SK-N-SH (cell line): ENCODE data around the gene SV2B. TPM values are rescaled to one million over a fixed set of nuclear protein-coding genes. Genes with fewer than 3 reads are reported as not detected.

Source experiments
- CTCF ChIA-PET: fragments of 300-600, 350-600 bp; formaldehyde crosslinking; extraction: SDS; loops from one replicate; lab custom pipeline; 2021; lab: Yijun Ruan, JAX
- POLR2A ChIA-PET: fragments of 350-600 bp; sonication (Branson Sonifier 250); formaldehyde crosslinking; extraction: SDS; loops from one replicate; lab custom pipeline; 2020; ENCODE audit warnings: antibody characterized with exemption, inconsistent platforms; lab: Yijun Ruan, JAX
- DNase-seq: peaks from one replicate; pipeline ENCODE4 v3.0.0; 2012
- H2AFZ ChIP-seq: fragments of 200-600 bp; sonication (generic); 2 replicates; pipeline ENCODE4 v1.8.1; 2016; ENCODE audit warnings: antibody characterized with exemption, mild to moderate bottlenecking, low read depth
- H3F3A ChIP-seq: fragments of 200-600 bp; sonication (generic); replicated peaks from 2 replicates; pipeline ENCODE3; 2016; ENCODE audit warnings: antibody characterized with exemption, mild to moderate bottlenecking; ENCODE audit not compliant: insufficient read depth
- H3K27ac ChIP-seq, 2 experiments: fragments of 200-500 bp in 1 of 2; fragments of 200-600 bp in 1 of 2; sonication (Bioruptor generic) in 1 of 2; sonication (generic), shearing (Covaris generic) in 1 of 2; 2 replicates each; pipeline versions ENCODE4 v1.5.1 to v1.6.1; 2014 to 2016; ENCODE audit warnings: low read depth in 2 of 2, inconsistent platforms in 1 of 2, low read length in 1 of 2, mild to moderate bottlenecking in 1 of 2, mixed read lengths in 1 of 2
- H3K27me3 ChIP-seq: fragments of 200-600 bp; sonication (generic), shearing (Covaris generic); 2 replicates; pipeline ENCODE4 v1.6.1; 2016; ENCODE audit warnings: mixed run types; ENCODE audit not compliant: insufficient read depth
- H3K36me3 ChIP-seq, 2 experiments: fragments of 200-500 bp in 1 of 2; fragments of 200-600 bp in 1 of 2; sonication (Bioruptor generic) in 1 of 2; sonication (generic) in 1 of 2; replicated peaks in 1 of 2; 2 replicates each; pipeline versions ENCODE3 to v1.5.1; 2014 to 2016; ENCODE audit warnings: low read length in 1 of 2, mild to moderate bottlenecking in 1 of 2; ENCODE audit not compliant: insufficient read depth in 2 of 2, control insufficient read depth in 1 of 2
- H3K4me1 ChIP-seq, 2 experiments: fragments of 200-500 bp in 1 of 2; fragments of 200-600 bp in 1 of 2; sonication (Bioruptor generic) in 1 of 2; sonication (generic), shearing (Covaris generic) in 1 of 2; 2 replicates each; pipeline versions ENCODE4 v1.5.1 to v1.6.1; 2014 to 2016; ENCODE audit warnings: low read depth in 1 of 2, low read length in 1 of 2, mixed run types in 1 of 2; ENCODE audit not compliant: insufficient read depth in 2 of 2, control insufficient read depth in 1 of 2
- H3K4me2 ChIP-seq: fragments of 200-600 bp; sonication (generic), shearing (Covaris generic); 2 replicates; pipeline ENCODE4 v1.6.1; 2017; ENCODE audit warnings: mixed run types
- H3K4me3 ChIP-seq, 2 experiments: fragments of 200-500 bp in 1 of 2; fragments of 200-600 bp in 1 of 2; sonication (Bioruptor generic) in 1 of 2; sonication (generic), shearing (Covaris generic) in 1 of 2; 2 replicates each; pipeline versions ENCODE4 v1.5.1 to v1.8.1; 2014 to 2016; ENCODE audit warnings: low read depth in 2 of 2, inconsistent platforms in 1 of 2, low read length in 1 of 2, mild to moderate bottlenecking in 1 of 2, mixed read lengths in 1 of 2, moderate library complexity in 1 of 2
- H3K79me2 ChIP-seq: fragments of 200-600 bp; sonication (generic); 2 replicates; pipeline ENCODE4 v1.8.1; 2017; ENCODE audit warnings: mild to moderate bottlenecking; ENCODE audit not compliant: insufficient read depth
- H3K9ac ChIP-seq: fragments of 200-600 bp; sonication (generic); 2 replicates; pipeline ENCODE4 v1.6.1; 2017; ENCODE audit warnings: mixed run types
- H3K9me2 ChIP-seq: fragments of 200-600 bp; sonication (generic); 2 replicates; pipeline ENCODE4 v1.6.1; 2017; ENCODE audit warnings: mixed run types
- H3K9me3 ChIP-seq: fragments of 200-600 bp; sonication (generic); 2 replicates; pipeline ENCODE4 v1.6.1; 2017; ENCODE audit warnings: mixed run types, mild to moderate bottlenecking, moderate library complexity
- H4K20me1 ChIP-seq: fragments of 200-600 bp; sonication (generic); 2 replicates; pipeline ENCODE4 v1.6.1; 2017; ENCODE audit warnings: mild to moderate bottlenecking, mixed run types; ENCODE audit not compliant: insufficient read depth
- ELF1 ChIP-seq: IDR thresholded peaks from 2 replicates; pipeline ENCODE4 v1.4.0; 2012
- FOSL2 ChIP-seq: IDR thresholded peaks from 2 replicates; pipeline ENCODE4 v1.4.0; 2012; ENCODE audit warnings: low read depth, mild to moderate bottlenecking, moderate library complexity, borderline replicate concordance
- FOXJ3 ChIP-seq: sonication (generic); formaldehyde crosslinking; IDR thresholded peaks from 2 replicates; pipeline ENCODE4 v1.5.1; 2020; ENCODE audit warnings: mild to moderate bottlenecking, missing genetic modification reagents
- FOXM1 ChIP-seq: IDR thresholded peaks from 2 replicates; pipeline ENCODE4 v1.4.0; 2012; ENCODE audit warnings: low read depth, mild to moderate bottlenecking
- GATA2 ChIP-seq: sonication (generic); formaldehyde crosslinking; IDR thresholded peaks from 2 replicates; pipeline ENCODE4 v1.5.0; 2020; ENCODE audit warnings: mild to moderate bottlenecking, missing genetic modification reagents
- IRF3 ChIP-seq: fragments of 150-350 bp; IDR thresholded peaks from 2 replicates; pipeline ENCODE4 v1.6.1; 2016; ENCODE audit warnings: mild to moderate bottlenecking, low read depth, low read length
- JUND ChIP-seq: IDR thresholded peaks from 2 replicates; pipeline ENCODE4 v1.4.0; 2012
- MAX ChIP-seq: IDR thresholded peaks from 2 replicates; pipeline ENCODE4 v1.4.0; 2012; ENCODE audit warnings: low read depth
- MXI1 ChIP-seq: IDR thresholded peaks from 2 replicates; pipeline ENCODE4 v1.6.1; 2012; ENCODE audit warnings: mild to moderate bottlenecking, low read depth, low read length, improper control_type of control experiment
- PBX3 ChIP-seq: IDR thresholded peaks from 2 replicates; pipeline ENCODE4; 2012
- REST ChIP-seq: IDR thresholded peaks from 2 replicates; pipeline ENCODE4 v1.6.1; 2012; ENCODE audit warnings: mild to moderate bottlenecking, low read depth, low read length, moderate library complexity
- RFX5 ChIP-seq: IDR thresholded peaks from 2 replicates; pipeline ENCODE4 v1.6.1; 2012; ENCODE audit warnings: mild to moderate bottlenecking, improper control_type of control experiment, low read length
- TEAD4 ChIP-seq: IDR thresholded peaks from 2 replicates; pipeline ENCODE4 v1.4.0; 2012; ENCODE audit warnings: mild to moderate bottlenecking, borderline replicate concordance; ENCODE audit not compliant: insufficient read depth
- USF2 ChIP-seq: fragments of 150-350 bp; IDR thresholded peaks from 2 replicates; pipeline ENCODE4 v1.6.1; 2017; ENCODE audit warnings: antibody characterized with exemption, low read length, low read depth, borderline replicate concordance
- ZBTB33 ChIP-seq: IDR thresholded peaks from 2 replicates; pipeline ENCODE4 v1.4.0; 2012; ENCODE audit warnings: low read depth, borderline replicate concordance
- WGBS: methylation state at CpG from one replicate; pipeline ENCODE4 v1.1.6; 2017; ENCODE audit warnings: low lambda C conversion rate; 5-methylcytosine and 5-hydroxymethylcytosine counted together
- polyA plus RNA-seq, 3 experiments: library from polyadenylated mRNA; depleted of rRNA; stranded (reverse); fragments of >200 nt; gene quantifications; 2 replicates each; pipeline ENCODE4 v1.2.3, GENCODE V29; 2012

SV2B gene
- polyA plus RNA-seq, 1 of the 3 experiments (the other 2 are of a cell fraction) = not detected

- Histone ChIP-seq H3K27me3 (peaks cover 38% of the 10 kb centered on the region), H3K4me1 (peaks cover 0 to 9% of the 10 kb centered on the region in 2 experiments; a peak in 1 of 4 replicates), H3K4me2 (no peak overlapping the region), H4K20me1 (no peaks in the 10 kb centered on the region), H3K9me2 (no peaks in the 10 kb centered on the region), H2AFZ (no peak overlapping the region), H3F3A (no peaks in the 10 kb centered on the region), H3K9me3 (no peaks in the 10 kb centered on the region), H3K79me2 (no peaks in the 10 kb centered on the region), H3K27ac (no peak overlapping the region), H3K9ac (no peak overlapping the region), H3K4me3 (no peak overlapping the region), H3K36me3 (no peaks in the 10 kb centered on the region)
- TF ChIP-seq PBX3 = no peak
- WGBS = 49% methylated on average over 6 of the region's 6 CpGs
- DNase-seq = no peak
- ChIA-PET POLR2A (no interaction called here), CTCF (interaction anchor here (1.4 kb wide), 1 partner anchor 123 kb away, joined by 4 read pairs; no protein-coding TSS in a partner anchor)
Measured at GRCh38 chr15:91102546-91103330, 2.7 kb downstream of the SV2B start.

- Histone ChIP-seq H3K79me2 (no peaks in the 10 kb centered on the region), H3K9me3 (no peaks in the 10 kb centered on the region), H3K4me3 (no peak overlapping the region), H3K4me1 (peaks cover 0 to 9% of the 10 kb centered on the region in 2 experiments; a peak in 1 of 4 replicates), H3K27me3 (peaks cover 25% of the 10 kb centered on the region), H3K27ac (no peak overlapping the region), H2AFZ (no peak overlapping the region), H3F3A (no peaks in the 10 kb centered on the region), H3K9me2 (no peaks in the 10 kb centered on the region), H4K20me1 (no peaks in the 10 kb centered on the region), H3K4me2 (no peak overlapping the region), H3K9ac (no peak overlapping the region), H3K36me3 (no peaks in the 10 kb centered on the region)
- no peak for DNase-seq
- ChIA-PET CTCF (interaction anchor here (0.7 to 1.0 kb wide), 2 partner anchors 144 to 147 kb away, joined by 3 to 4 read pairs; no protein-coding TSS in a partner anchor), POLR2A (no interaction called here)
- WGBS = 42% methylated on average over 1 of the region's 1 CpG
- no peak for TF ChIP-seq FOXJ3 (CRISPR knock-in tag)
- TF ChIP-seq FOSL2 = no peak
- no peak for TF ChIP-seq MXI1
- no peak for TF ChIP-seq PBX3
- TF ChIP-seq ELF1 = no peak
- TF ChIP-seq ZBTB33 = no peak
- no peak for TF ChIP-seq RFX5
- no peak for TF ChIP-seq MAX
- TF ChIP-seq REST = no peak
- TF ChIP-seq JUND = no peak
- no peak for TF ChIP-seq IRF3
- no peak for TF ChIP-seq TEAD4
- no peak for TF ChIP-seq FOXM1
- TF ChIP-seq GATA2 = no peak
- TF ChIP-seq USF2 = no peak
Measured at GRCh38 chr15:91104111-91104510, 4.1 kb downstream of the SV2B start.
